GM12874 (cell line): ENCODE measurements around the gene PARP11.

Source experiments
- CTCF ChIP-seq: IDR thresholded peaks from 2 replicates; pipeline ENCODE4 v1.5.1; 2011; ENCODE audit warnings: low read depth, mild to moderate bottlenecking, control low read depth, low read length, moderate library complexity; ENCODE audit not compliant: insufficient read depth

Gene PARP11

DNA sequence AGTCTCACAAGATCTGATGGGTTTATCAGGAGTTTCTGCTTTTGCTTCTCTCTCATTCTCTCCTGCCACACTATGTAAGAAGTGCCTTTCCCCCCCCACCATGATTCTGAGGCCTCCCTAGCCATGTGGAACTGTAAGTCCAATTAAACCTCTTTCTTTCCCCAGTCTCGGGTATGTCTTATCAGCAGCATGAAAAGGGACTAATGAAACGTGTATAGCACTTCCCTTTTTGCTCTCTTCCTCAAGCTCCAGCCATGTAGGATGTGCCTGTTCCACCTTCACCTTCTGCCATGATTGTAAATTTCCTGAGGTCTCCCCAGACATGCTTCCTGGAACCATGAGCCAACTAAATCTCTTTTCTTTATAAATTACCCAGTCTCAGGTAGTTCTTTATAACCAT, 113.3 kb downstream of the PARP11 start:
- TF ChIP-seq CTCF: no peak
